IMR-90 (cell line): ENCODE data around the gene TMEM239.

Experiments used
- BHLHE40 ChIP-seq: fragments of 150-350 bp; IDR thresholded peaks from 2 replicates; pipeline ENCODE4 v1.6.1; 2016; ENCODE audit warnings: mild to moderate bottlenecking, low read depth, low read length
- CEBPB ChIP-seq: IDR thresholded peaks from 2 replicates; pipeline ENCODE4 v1.6.1; 2012; ENCODE audit warnings: low read depth, low read length, improper control_type of control experiment
- CHD1 ChIP-seq: IDR thresholded peaks from 2 replicates; pipeline ENCODE4 v1.6.1; 2012; ENCODE audit warnings: low read depth, low read length, improper control_type of control experiment
- FOS ChIP-seq: fragments of 150-350 bp; IDR thresholded peaks from 2 replicates; pipeline ENCODE4 v1.6.1; 2016; ENCODE audit warnings: low read depth, low read length
- MAFK ChIP-seq: IDR thresholded peaks from 2 replicates; pipeline ENCODE4 v1.6.1; 2012; ENCODE audit warnings: low read depth, low read length, improper control_type of control experiment
- MXI1 ChIP-seq: IDR thresholded peaks from 2 replicates; pipeline ENCODE4 v1.6.1; 2012; ENCODE audit warnings: low read depth, mild to moderate bottlenecking, low read length, moderate library complexity, borderline replicate concordance
- NFE2L2 ChIP-seq: fragments of 150-350 bp; IDR thresholded peaks from 2 replicates; pipeline ENCODE4 v1.6.1; 2016; ENCODE audit warnings: low read depth, mild to moderate bottlenecking, low read length
- POLR2A ChIP-seq: IDR thresholded peaks from 2 replicates; pipeline ENCODE4 v1.6.1; 2012; ENCODE audit warnings: mild to moderate bottlenecking, low read depth, low read length
- RAD21 ChIP-seq: IDR thresholded peaks from 2 replicates; pipeline ENCODE4 v1.6.1; 2012; ENCODE audit warnings: low read length, improper control_type of control experiment
- RCOR1 ChIP-seq: IDR thresholded peaks from 2 replicates; pipeline ENCODE4 v1.6.1; 2012; ENCODE audit warnings: mild to moderate bottlenecking, low read length, improper control_type of control experiment; ENCODE audit not compliant: insufficient replicate concordance
- TF ChIP-seq, protein P1 (sequence below): conservative IDR thresholded peaks from 2 replicates; pipeline ENCODE4 v1.5.1; 2012; ENCODE audit warnings: mild to moderate bottlenecking, low read depth, low read length, improper control_type of control experiment

DNA sequence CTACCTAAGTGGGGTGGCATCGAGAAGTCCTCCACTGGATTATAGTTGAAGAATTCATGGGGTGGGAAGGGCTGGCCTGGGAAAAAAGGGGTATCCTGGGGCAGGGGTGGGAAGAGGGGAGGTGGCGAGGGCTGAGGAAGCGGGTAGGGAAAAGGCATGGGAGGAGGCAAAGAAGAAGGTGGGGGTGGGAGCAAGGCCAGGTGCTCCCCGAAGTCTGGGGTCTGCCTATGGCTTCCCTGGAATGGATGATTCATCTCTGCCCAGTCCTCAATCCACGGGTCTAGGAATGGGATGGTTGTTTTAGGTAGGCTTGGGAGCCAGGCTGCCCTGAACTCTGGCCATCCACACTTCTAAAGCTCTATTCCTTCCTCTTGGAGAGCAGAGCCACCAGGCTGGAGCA, 19.9 kb downstream of the TMEM239 start:
- TF ChIP-seq POLR2A (no peak), BHLHE40 (no peak), RAD21 (no peak), RCOR1 (no peak), MXI1 (no peak), CHD1 (no peak), CEBPB (no peak), NFE2L2 (no peak), FOS (no peak), MAFK (no peak)
- TF ChIP-seq, protein P1, sequence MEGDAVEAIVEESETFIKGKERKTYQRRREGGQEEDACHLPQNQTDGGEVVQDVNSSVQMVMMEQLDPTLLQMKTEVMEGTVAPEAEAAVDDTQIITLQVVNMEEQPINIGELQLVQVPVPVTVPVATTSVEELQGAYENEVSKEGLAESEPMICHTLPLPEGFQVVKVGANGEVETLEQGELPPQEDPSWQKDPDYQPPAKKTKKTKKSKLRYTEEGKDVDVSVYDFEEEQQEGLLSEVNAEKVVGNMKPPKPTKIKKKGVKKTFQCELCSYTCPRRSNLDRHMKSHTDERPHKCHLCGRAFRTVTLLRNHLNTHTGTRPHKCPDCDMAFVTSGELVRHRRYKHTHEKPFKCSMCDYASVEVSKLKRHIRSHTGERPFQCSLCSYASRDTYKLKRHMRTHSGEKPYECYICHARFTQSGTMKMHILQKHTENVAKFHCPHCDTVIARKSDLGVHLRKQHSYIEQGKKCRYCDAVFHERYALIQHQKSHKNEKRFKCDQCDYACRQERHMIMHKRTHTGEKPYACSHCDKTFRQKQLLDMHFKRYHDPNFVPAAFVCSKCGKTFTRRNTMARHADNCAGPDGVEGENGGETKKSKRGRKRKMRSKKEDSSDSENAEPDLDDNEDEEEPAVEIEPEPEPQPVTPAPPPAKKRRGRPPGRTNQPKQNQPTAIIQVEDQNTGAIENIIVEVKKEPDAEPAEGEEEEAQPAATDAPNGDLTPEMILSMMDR = no peak
